Epithelial cell of esophagus (primary cell): ENCODE measurements around the gene B3GNT8.
A peak's percentile ranks its signal among the peaks of the same experiment; 100 is the strongest.

Experiments
- DNase-seq: peaks from one replicate; pipeline ENCODE4 v3.0.0; 2010; ENCODE audit warnings: low read depth
- H3K4me3 ChIP-seq: 2 replicates; pipeline ENCODE4 v1.5.1; 2011; ENCODE audit warnings: mild to moderate bottlenecking, low read length, control low read depth
- CTCF ChIP-seq: IDR thresholded peaks from 2 replicates; pipeline ENCODE4 v1.5.1; 2011; ENCODE audit warnings: low read depth, mild to moderate bottlenecking, low read length, control low read depth, inconsistent platforms; ENCODE audit not compliant: insufficient read depth; ENCODE audit errors: missing control alignments

Gene B3GNT8

DNA sequence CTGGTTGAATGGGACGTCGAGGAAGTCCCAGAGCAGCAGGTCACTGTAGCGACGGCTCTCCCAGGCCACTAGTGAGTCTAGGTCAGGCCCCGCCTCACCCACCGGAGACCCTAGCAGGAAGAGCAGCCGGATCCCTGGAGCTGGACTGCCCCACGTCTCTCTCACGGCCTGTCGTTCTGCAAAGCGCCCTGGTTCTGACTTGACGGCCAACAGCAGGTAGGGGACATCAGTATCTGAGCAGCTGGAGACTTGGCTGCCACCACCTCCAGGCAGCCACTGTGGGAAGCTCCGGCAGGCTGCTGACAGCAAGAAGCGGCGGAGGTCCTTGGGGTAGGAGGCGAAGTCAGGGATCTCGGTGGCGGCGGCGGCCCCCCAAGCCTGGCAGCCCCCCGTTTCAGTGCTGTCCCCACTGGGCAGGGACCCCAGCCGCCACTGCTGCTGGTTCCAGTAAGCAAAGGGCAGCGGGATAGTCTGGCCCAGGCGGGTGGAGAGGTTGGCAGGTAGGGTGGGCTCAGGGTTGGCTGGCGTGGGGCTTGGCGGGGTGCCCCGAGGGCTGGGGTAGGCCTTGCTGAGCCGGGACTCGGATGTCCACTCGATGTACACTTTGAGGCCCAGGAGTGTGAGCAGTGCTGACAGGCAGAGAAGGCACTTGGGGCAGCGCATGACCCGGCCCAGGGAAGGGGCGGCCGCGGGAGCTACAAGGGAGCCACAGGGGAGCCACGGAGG, 895 bp downstream of the B3GNT8 start:
- peak overlapping the region; percentile 62 for H3K4me3 ChIP-seq
- no peak for DNase-seq
- TF ChIP-seq CTCF: no peak

DNA sequence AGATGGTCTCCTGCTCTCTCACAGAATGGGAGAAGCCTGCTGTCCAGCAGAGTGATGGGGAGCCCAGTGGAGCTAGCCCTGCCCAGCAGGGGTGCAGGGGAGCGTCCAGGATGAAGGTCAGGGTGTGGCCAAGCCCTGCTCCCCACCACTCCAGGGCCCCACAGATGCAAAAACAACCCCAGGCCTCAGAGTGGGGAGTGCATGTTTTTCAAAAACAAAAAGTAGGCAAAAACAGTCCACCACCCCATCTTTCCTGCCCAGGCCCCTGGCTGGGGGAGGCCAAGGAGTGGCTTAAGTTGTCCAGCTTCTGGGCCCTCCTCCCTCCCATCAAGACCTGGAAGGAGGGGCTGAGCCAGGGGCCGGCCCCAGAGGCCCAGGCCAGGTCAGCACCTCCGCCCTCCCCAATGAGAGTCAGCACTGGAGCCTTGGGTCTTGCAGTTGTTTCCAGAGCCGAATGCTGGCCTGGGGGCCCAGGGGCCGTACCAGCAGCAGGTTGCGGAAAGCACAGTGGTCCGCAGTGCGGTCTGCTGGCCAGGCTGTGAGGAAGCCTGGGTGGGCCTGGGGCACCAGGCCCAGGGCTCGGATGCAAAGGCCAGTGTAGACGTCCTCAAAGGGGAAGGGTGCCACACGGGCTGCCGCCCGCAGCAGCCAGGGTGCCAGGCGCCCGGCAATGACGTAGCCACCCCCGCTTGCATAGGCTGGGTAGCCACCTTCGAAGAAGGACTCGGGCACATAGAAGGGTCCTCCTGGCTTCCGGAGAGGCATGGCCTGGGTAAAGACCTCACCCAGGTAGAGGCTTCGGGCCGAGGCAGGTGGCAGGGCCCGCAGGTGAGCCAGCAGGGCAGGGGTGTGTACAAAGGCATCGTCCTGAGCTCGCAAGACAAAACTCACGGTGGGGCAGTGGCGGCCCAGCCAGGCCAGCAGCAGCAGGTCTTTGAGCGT, 1.7 kb downstream of the B3GNT8 start:
- no peak for TF ChIP-seq CTCF
- no peak overlapping the region for H3K4me3 ChIP-seq
- DNase-seq: no peak

DNA sequence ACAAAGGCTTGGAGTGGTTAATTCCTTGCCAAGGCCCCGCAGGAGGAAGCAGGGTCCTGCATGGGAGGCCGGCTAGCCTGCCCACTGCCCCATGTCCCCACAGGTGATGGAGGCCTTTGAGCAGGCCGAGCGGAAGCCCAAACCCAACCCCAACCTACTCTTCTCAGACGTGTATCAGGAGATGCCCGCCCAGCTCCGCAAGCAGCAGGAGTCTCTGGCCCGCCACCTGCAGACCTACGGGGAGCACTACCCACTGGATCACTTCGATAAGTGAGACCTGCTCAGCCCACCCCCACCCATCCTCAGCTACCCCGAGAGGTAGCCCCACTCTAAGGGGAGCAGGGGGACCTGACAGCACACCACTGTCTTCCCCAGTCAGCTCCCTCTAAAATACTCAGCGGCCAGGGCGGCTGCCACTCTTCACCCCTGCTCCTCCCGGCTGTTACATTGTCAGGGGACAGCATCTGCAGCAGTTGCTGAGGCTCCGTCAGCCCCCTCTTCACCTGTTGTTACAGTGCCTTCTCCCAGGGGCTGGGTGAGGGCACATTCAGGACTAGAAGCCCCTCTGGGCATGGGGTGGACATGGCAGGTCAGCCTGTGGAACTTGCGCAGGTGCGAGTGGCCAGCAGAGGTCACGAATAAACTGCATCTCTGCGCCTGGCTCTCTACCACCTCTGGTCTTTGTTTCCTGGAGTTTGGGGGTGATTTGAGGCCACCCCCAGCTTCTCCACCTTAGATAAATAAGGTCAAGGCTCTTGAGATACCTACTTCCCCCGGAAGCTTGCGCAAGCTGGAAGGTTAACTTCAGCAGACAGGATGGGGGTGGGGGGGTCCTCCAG, 2.6 kb downstream of the B3GNT8 start:
- TF ChIP-seq CTCF: no peak
- H3K4me3 ChIP-seq: no peak overlapping the region
- no peak for DNase-seq

- no peak for DNase-seq
- no peak overlapping the region for H3K4me3 ChIP-seq
- TF ChIP-seq CTCF: no peak
Measured at GRCh38 chr19:41422955-41423354, 4.2 kb downstream of the B3GNT8 start.

DNA sequence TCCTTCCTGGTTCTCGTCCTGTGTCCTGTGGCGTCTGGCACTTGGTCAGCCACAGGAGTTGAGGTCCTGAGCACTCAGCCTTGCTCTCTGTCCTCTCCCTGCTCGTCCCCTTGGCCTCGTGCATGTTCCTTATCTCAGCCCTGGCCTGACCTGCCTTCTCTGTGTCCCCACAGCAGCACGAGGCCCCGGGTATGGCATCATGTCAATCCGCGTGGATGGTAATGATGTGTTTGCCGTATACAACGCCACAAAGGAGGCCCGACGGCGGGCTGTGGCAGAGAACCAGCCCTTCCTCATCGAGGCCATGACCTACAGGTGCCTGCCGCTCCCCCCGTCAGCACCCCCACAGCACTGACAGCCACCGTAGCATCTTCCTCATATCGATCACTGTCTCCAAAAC, 4.7 kb downstream of the B3GNT8 start:
- no peak for TF ChIP-seq CTCF
- no peak for DNase-seq
- H3K4me3 ChIP-seq: no peak overlapping the region

GRCh38 chr19:41421973-41422372, 5.2 kb downstream of the B3GNT8 start:
- no peak overlapping the region for H3K4me3 ChIP-seq
- no peak for DNase-seq
- no peak for TF ChIP-seq CTCF
